ENCODE data around the gene CDH8.

- TF ChIP-seq CTCF (IDR thresholded peaks at IDR 0.05 in 2 of 3, conservative IDR thresholded peaks at IDR 0.05 in 1 of 3; ENCODE audit: borderline replicate concordance in 1 of 3, insufficient read depth in 1 of 3, low read depth in 2 of 3, low read length in 2 of 3) (no peak), POLR2AphosphoS5 (IDR thresholded peaks at IDR 0.05; ENCODE audit: low read depth, low read length) (no peak), SP1 (IDR thresholded peaks at IDR 0.05; ENCODE audit: low read depth) (no peak), EZH2 (IDR thresholded peaks at IDR 0.05) (no peak)
- TF ChIP-seq, protein P1, sequence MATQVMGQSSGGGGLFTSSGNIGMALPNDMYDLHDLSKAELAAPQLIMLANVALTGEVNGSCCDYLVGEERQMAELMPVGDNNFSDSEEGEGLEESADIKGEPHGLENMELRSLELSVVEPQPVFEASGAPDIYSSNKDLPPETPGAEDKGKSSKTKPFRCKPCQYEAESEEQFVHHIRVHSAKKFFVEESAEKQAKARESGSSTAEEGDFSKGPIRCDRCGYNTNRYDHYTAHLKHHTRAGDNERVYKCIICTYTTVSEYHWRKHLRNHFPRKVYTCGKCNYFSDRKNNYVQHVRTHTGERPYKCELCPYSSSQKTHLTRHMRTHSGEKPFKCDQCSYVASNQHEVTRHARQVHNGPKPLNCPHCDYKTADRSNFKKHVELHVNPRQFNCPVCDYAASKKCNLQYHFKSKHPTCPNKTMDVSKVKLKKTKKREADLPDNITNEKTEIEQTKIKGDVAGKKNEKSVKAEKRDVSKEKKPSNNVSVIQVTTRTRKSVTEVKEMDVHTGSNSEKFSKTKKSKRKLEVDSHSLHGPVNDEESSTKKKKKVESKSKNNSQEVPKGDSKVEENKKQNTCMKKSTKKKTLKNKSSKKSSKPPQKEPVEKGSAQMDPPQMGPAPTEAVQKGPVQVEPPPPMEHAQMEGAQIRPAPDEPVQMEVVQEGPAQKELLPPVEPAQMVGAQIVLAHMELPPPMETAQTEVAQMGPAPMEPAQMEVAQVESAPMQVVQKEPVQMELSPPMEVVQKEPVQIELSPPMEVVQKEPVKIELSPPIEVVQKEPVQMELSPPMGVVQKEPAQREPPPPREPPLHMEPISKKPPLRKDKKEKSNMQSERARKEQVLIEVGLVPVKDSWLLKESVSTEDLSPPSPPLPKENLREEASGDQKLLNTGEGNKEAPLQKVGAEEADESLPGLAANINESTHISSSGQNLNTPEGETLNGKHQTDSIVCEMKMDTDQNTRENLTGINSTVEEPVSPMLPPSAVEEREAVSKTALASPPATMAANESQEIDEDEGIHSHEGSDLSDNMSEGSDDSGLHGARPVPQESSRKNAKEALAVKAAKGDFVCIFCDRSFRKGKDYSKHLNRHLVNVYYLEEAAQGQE (IDR thresholded peaks at IDR 0.05; ENCODE audit: low read depth): no peak
Measured at GRCh38 chr16:61814726-61815347, 221.4 kb downstream of the CDH8 start.
